CD14-positive monocyte (primary cell): ENCODE results near the gene KIAA0513. TPM values are rescaled to one million over a fixed set of nuclear protein-coding genes. Genes with fewer than 3 reads are reported as not detected.

Source experiments
- DNase-seq, 3 donors: peaks; one replicate each; pipeline ENCODE4 v3.0.0-alpha.2; 2011 to 2022
- H2AFZ ChIP-seq: 2 replicates; pipeline ENCODE4 v1.6.0; 2012; ENCODE audit warnings: mild to moderate bottlenecking, low read depth, low read length, inconsistent platforms; ENCODE audit not compliant: insufficient read depth, poor library complexity, severe bottlenecking
- H3K27ac ChIP-seq, 2 donors: 1 replicate in 1 of 2; 2 replicates in 1 of 2; pipeline ENCODE4 v1.5.1; 2012 to 2013; ENCODE audit warnings: low read length in 2 of 2, control low read depth in 1 of 2, inconsistent platforms in 1 of 2, low read depth in 1 of 2, mild to moderate bottlenecking in 1 of 2
- H3K27me3 ChIP-seq, 2 donors: one replicate each; pipeline versions ENCODE4 v1.6.0 to v1.6.1; 2011 to 2013; ENCODE audit warnings: low read length in 2 of 2; ENCODE audit not compliant: control insufficient read depth in 2 of 2, insufficient read depth in 2 of 2
- H3K36me3 ChIP-seq, 2 donors: replicated peaks in 1 of 2; 1 replicate in 1 of 2; 2 replicates in 1 of 2; pipeline versions ENCODE4 v1.5.1 to v1.6.1; 2012 to 2013; ENCODE audit warnings: low read length in 2 of 2, control low read depth in 1 of 2, inconsistent platforms in 1 of 2, mild to moderate bottlenecking in 1 of 2; ENCODE audit not compliant: insufficient read depth in 2 of 2, control insufficient read depth in 1 of 2
- H3K4me1 ChIP-seq, 2 donors: 1 replicate in 1 of 2; 2 replicates in 1 of 2; pipeline versions ENCODE4 v1.5.1 to v1.6.1; 2012 to 2013; ENCODE audit warnings: low read length in 2 of 2, control low read depth in 1 of 2, inconsistent platforms in 1 of 2, mild to moderate bottlenecking in 1 of 2, moderate library complexity in 1 of 2; ENCODE audit not compliant: insufficient read depth in 2 of 2, control insufficient read depth in 1 of 2
- H3K4me2 ChIP-seq: replicated peaks from 2 replicates; pipeline ENCODE3; 2012; ENCODE audit warnings: low read length, moderate library complexity, mild to moderate bottlenecking; ENCODE audit not compliant: poor library complexity, severe bottlenecking; ENCODE audit errors: extremely low read depth
- H3K4me3 ChIP-seq, 3 experiments: fragments of 200-600 bp in 1 of 3; sonication (generic) in 1 of 3; replicated peaks in 1 of 3; 1 replicate in 2 of 3; 2 replicates in 1 of 3; pipeline ENCODE4 v1.5.1; 2011 to 2013; ENCODE audit warnings: low read length in 3 of 3, mild to moderate bottlenecking in 3 of 3, control low read depth in 2 of 3, low read depth in 2 of 3, inconsistent platforms in 1 of 3, moderate library complexity in 1 of 3
- H3K79me2 ChIP-seq: 2 replicates; pipeline ENCODE4 v1.6.0; 2012; ENCODE audit warnings: mild to moderate bottlenecking, control low read depth, inconsistent platforms, low read length, moderate library complexity; ENCODE audit not compliant: insufficient read depth
- H3K9ac ChIP-seq: 2 replicates; pipeline ENCODE4 v1.6.0; 2017; ENCODE audit warnings: low read length, mild to moderate bottlenecking; ENCODE audit not compliant: insufficient read depth, poor library complexity, severe bottlenecking
- H3K9me3 ChIP-seq, 2 donors: replicated peaks in 1 of 2; 1 replicate in 1 of 2; 2 replicates in 1 of 2; pipeline versions ENCODE4 v1.5.1 to v1.6.1; 2012 to 2013; ENCODE audit warnings: low read length in 2 of 2, control low read depth in 1 of 2; ENCODE audit not compliant: control insufficient read depth in 1 of 2, insufficient read depth in 1 of 2
- H4K20me1 ChIP-seq: 2 replicates; pipeline ENCODE4 v1.6.0; 2012; ENCODE audit warnings: mild to moderate bottlenecking, low read length, control low read depth, moderate library complexity; ENCODE audit not compliant: insufficient read depth
- H3K27ac Mint-ChIP-seq, 7 donors: one replicate each; pipeline ENCODE4 v1.8.0; 2020; ENCODE audit warnings: mild to moderate bottlenecking in 7 of 7, mixed read lengths in 7 of 7, moderate library complexity in 6 of 7, inconsistent platforms in 2 of 7
- H3K27me3 Mint-ChIP-seq, 3 donors: one replicate each; pipeline ENCODE4 v1.8.0; 2021 to 2022; ENCODE audit warnings: low read depth in 3 of 3, mild to moderate bottlenecking in 3 of 3, mixed read lengths in 3 of 3, moderate library complexity in 3 of 3, inconsistent platforms in 1 of 3
- H3K36me3 Mint-ChIP-seq, 2 donors: one replicate each; pipeline ENCODE4 v1.8.0; 2020; ENCODE audit warnings: mixed read lengths in 2 of 2, inconsistent platforms in 1 of 2, mild to moderate bottlenecking in 1 of 2
- H3K4me1 Mint-ChIP-seq: one replicate; pipeline ENCODE4 v1.8.0; 2020; ENCODE audit warnings: mild to moderate bottlenecking, mixed read lengths
- H3K4me3 Mint-ChIP-seq, 2 donors: one replicate each; pipeline ENCODE4 v1.8.0; 2020; ENCODE audit warnings: mild to moderate bottlenecking in 2 of 2, mixed read lengths in 2 of 2, moderate library complexity in 1 of 2
- H3K9me3 Mint-ChIP-seq, 7 donors: one replicate each; pipeline ENCODE4 v1.8.0; 2020 to 2022; ENCODE audit warnings: mixed read lengths in 7 of 7, mild to moderate bottlenecking in 6 of 7, moderate library complexity in 6 of 7, inconsistent platforms in 2 of 7
- WGBS: methylation state at CpG from one replicate; pipeline ENCODE4 v1.1.5; 2013; ENCODE audit warnings: missing lambda C conversion rate; ENCODE audit not compliant: insufficient coverage; 5-methylcytosine and 5-hydroxymethylcytosine counted together
- intact Hi-C, 2 donors: fragments of 100-400 bp; cut with micrococcal nuclease; formaldehyde crosslinking; loops; one replicate each; pipeline versions ENCODE4 v1.15.0 to v1.15.1; 2023
- polyA plus RNA-seq, 3 donors: library from polyadenylated mRNA; depleted of rRNA in 1 of 3; unstranded in 2 of 3; stranded (reverse) in 1 of 3; fragments of 300-500 nt in 2 of 3; fragments of >200 nt in 1 of 3; fragmentation: Illumina TruSeq in 2 of 3; gene quantifications; 1 replicate in 2 of 3; 2 replicates in 1 of 3; pipeline ENCODE4 v1.2.3, GENCODE V29; 2012 to 2021
- TF ChIP-seq, protein P1 (sequence below): fragments of 200-600 bp; IDR thresholded peaks from one replicate; pipeline ENCODE4 v1.8.0; 2022; ENCODE audit warnings: antibody characterized with exemption, mild to moderate bottlenecking

Gene KIAA0513
- polyA plus RNA-seq, 3 donors: 21.4 to 77.5 (median 32.7) TPM

DNA sequence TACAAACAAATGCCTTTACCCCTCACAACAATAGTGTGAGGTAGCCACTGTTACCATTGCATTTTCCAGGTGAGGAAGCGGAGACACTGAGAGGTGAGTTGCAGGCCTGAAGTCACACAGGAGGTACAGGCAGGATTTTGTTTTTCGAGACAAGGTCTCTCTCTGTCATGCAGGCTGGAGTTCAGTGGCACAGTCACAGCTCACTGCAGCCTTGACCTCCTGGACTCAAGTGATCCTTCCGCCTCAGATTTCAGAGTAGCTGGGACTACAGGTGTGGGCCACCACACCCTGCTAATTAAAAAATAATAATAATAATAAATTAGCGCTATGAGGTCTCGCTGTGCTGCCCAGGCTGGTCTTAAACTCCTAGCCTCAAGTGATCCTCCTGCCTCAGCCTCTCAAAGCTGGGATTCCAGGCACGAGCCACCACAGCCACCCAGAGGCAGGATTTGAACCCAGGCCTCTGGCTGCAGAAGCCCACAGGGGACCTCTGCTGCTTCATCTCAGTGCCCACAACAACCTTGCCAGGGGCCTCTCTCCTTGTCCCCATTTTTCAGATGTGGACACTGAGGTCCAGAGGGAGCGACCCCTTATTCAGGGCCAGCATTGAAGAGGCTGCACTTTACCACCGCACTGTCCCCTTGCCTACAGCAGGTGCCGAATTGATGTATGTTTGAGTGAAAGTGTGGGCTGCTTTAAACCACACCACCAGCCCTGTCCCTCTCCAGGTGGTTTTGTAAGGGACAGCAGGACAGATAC lies 100.7 kb downstream of the KIAA0513 start:
- no peak for DNase-seq
- no peak overlapping the region for H3K4me3 ChIP-seq
- no peak overlapping the region for H3K27ac Mint-ChIP-seq
- H3K27me3 Mint-ChIP-seq: peaks cover 11 to 23% (median 17%) of the 10 kb centered on the region in 3 donors
- H3K79me2 ChIP-seq: no peaks in the 10 kb centered on the region
- intact Hi-C loops: no loop called here
- peaks cover 0 to 2% of the 10 kb centered on the region in 2 donors for H3K36me3 Mint-ChIP-seq
- H3K27ac ChIP-seq: no peak overlapping the region
- H3K4me1 Mint-ChIP-seq: no peaks in the 10 kb centered on the region
- no peaks in the 10 kb centered on the region for H3K36me3 ChIP-seq
- H3K4me2 ChIP-seq: no peak overlapping the region
- no peaks in the 10 kb centered on the region for H3K9me3 Mint-ChIP-seq
- H4K20me1 ChIP-seq: no peaks in the 10 kb centered on the region
- no peak overlapping the region for H3K4me3 Mint-ChIP-seq
- H2AFZ ChIP-seq: no peak overlapping the region
- 100% methylated on average over 4 of the region's 9 CpGs for WGBS
- peaks cover 0 to 3% of the 10 kb centered on the region in 2 donors for H3K9me3 ChIP-seq
- no peak overlapping the region for H3K9ac ChIP-seq
- H3K4me1 ChIP-seq: no peaks in the 10 kb centered on the region
- TF ChIP-seq, protein P1, sequence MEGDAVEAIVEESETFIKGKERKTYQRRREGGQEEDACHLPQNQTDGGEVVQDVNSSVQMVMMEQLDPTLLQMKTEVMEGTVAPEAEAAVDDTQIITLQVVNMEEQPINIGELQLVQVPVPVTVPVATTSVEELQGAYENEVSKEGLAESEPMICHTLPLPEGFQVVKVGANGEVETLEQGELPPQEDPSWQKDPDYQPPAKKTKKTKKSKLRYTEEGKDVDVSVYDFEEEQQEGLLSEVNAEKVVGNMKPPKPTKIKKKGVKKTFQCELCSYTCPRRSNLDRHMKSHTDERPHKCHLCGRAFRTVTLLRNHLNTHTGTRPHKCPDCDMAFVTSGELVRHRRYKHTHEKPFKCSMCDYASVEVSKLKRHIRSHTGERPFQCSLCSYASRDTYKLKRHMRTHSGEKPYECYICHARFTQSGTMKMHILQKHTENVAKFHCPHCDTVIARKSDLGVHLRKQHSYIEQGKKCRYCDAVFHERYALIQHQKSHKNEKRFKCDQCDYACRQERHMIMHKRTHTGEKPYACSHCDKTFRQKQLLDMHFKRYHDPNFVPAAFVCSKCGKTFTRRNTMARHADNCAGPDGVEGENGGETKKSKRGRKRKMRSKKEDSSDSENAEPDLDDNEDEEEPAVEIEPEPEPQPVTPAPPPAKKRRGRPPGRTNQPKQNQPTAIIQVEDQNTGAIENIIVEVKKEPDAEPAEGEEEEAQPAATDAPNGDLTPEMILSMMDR: no peak
- peaks cover 0 to 9% of the 10 kb centered on the region in 2 donors for H3K27me3 ChIP-seq

- Histone ChIP-seq H3K4me2 (no peak overlapping the region), H2AFZ (no peak overlapping the region), H3K79me2 (no peaks in the 10 kb centered on the region), H3K9me3 (no peaks in the 10 kb centered on the region), H3K27ac (no peak overlapping the region), H3K4me1 (peaks cover 10 to 13% of the 10 kb centered on the region in 2 donors), H3K9ac (no peak overlapping the region), H3K27me3 (peaks cover 0 to 9% of the 10 kb centered on the region in 2 donors), H3K36me3 (no peaks in the 10 kb centered on the region), H4K20me1 (no peaks in the 10 kb centered on the region), H3K4me3 (no peak overlapping the region)
- Mint-ChIP-seq H3K4me3 (no peak overlapping the region), H3K4me1 (peaks cover 9% of the 10 kb centered on the region), H3K27ac (no peak overlapping the region), H3K9me3 (peaks cover 0 to 2% (median 0%) of the 10 kb centered on the region in 7 donors), H3K27me3 (peaks cover 9 to 23% (median 20%) of the 10 kb centered on the region in 3 donors), H3K36me3 (peaks cover 2 to 3% of the 10 kb centered on the region in 2 donors)
- TF ChIP-seq, protein P1: no peak
- DNase-seq: no peak
- WGBS: 88% methylated on average over 10 of the region's 15 CpGs
- intact Hi-C loops: no loop called here
Measured at GRCh38 chr16:85129876-85130704, 102.5 kb downstream of the KIAA0513 start.
